SKM-1 treated with dmso at 0.1 percent for 144 hours (cell line): ENCODE results near the gene ARHGAP18.
"Not testable (repeated sequence)": the region's sequence is repeated elsewhere in the genome, so short reads cannot be mapped to it uniquely, and the experiment has no call there.

ENCODE experiments used
- DNase-seq: peaks from one replicate; lab custom pipeline; 2025; ENCODE audit not compliant: unreplicated experiment; lab: John Stamatoyannopoulos, UW

Gene ARHGAP18

GRCh38 chr6:129597023-129597713, 112.8 kb downstream of the ARHGAP18 start:
- no peak for DNase-seq

DNA sequence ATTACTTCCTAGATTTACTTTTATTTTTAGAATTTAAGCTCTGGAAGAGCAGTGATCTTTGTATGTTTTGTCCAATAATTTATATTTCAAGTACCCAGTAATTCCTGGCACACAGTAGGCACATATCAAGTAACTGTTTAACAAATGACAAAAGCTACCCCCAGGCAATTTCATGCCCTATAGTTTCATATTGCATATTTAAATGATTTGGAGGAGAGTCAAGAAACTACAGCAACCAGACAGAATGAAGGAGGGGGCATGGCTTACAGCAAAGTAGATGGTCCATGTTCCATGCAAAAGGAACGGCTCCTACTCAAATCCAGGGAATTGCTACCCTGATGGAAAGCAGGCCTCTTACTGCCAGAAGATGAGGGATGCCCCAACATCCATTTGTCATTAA, 113.5 kb downstream of the ARHGAP18 start:
- no peak for DNase-seq

DNA sequence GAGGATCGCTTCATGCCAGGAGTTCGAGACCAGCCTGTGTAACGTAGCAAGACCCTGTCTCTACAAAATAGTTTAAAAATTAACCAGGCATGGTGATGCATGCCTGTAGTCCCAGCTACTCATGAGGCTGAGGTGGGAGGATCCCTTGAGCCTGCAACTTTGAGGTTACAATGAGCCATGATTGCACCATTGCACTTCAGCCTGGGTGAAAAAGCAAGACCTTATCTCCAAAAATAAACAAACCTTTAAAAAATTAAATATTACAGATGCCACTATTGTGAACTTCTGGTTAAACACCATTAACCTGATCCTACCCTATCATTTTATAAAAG, 116.8 kb downstream of the ARHGAP18 start:
- no peak for DNase-seq

- no peak for DNase-seq
These were observed 117.3 kb downstream of the ARHGAP18 start for GRCh38 chr6:129592516-129593232.

DNA sequence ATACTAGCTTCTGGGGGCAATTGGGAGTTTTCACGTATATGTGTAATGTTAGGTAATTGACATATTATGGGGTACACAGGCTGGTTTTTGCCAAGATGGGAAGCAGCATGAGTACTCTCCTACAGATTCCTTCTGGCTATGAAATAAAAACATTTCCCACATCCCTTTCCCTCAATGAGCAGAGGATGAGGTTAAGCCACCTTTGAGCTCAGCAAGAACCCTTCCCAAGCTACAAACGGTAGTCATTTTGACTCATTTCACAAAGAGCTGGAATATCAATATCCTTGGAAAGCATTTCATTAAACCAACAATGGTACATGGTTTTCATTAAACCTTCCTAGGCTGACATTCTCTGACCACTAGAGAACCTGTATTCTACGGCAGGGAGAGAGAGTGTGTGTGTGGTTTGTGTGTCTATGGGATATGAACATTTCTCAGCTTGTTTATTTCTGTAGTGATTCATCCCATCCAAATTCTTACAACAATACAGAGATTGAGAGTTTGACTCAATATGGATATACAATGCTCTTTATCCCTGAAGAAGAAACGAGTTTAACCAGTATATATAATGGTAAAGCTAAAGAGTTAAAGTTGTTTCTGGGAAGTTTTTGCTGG, 119.5 kb downstream of the ARHGAP18 start:
- no peak for DNase-seq

GRCh38 chr6:129586815-129587214, 123.2 kb downstream of the ARHGAP18 start:
- DNase-seq: no peak

DNA sequence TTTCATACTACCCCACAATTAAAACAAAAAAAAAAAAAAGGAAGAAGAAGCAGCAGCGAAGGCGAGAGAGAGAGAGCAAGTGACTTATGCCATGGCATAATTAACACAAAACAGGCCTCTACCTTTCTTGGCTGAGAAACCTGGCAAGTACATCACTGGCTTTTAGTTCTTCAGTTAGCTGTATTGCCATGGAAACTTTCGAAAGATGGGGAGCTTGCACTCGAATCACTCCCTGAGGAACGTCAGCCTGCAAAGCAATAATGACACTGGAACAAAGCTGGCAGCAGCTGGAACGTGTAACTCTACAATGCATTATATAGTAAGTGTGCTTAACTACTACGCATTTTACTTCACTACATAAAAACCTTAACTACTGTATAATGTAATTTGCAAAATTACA, 126.1 kb downstream of the ARHGAP18 start:
- no peak for DNase-seq

- DNase-seq: no peak
These were observed 131.7 kb downstream of the ARHGAP18 start for GRCh38 chr6:129578315-129578714.

DNA sequence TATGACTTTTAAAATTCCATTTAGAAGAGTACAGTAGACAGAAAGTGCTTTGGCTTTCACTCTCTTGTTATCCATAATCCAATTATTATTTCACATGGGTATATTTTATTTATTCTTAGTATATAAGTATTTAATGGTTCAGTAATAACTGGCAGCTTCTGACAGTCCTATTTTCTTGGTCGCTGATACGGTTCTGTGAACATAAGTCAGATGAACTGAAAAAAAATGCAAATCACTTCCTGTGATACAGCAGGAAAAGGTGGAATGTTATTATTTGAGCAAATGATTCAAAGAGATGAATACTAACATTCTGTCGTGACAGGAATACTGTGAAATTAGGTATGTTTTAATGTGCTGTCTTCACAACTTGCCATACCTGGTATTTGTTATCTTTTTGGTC, 132.3 kb downstream of the ARHGAP18 start:
- no peak for DNase-seq

GRCh38 chr6:129576456-129576855, 133.5 kb downstream of the ARHGAP18 start:
- no peak for DNase-seq

DNA sequence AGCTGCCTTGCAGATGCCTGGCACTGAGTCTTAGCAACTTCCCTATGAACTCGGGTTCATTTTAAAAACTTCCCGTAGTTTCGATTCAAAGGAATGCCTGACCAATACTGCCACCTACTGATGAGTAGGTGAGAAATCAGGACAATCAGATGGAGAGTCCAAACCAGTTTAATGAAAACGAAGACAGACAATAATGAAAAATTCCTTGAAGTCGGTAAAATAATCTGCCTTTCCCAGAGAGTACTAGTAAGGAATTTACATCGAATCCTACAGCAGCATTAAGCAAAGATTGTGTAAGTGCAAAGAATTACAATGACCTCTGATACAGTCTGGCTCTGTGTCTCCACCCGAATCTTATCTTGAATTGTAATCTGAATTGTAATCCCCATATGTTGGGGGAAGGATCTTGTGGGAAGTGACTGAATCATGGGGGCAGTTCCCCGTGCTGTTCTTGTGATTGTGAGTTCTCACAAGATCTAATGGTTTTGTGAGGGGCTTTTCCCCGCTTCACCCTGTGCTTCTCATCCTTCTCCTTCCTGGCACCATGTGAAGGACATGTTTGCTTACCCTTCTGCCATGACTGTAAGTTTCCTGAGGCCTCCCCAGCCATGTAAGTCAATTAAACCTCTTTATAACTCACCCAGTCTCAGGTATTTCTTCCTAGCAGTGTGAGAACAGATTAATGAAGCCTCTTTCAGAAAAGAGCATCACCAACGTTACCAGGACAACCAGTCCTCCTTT, 134.4 kb downstream of the ARHGAP18 start:
- DNase-seq: peak; percentile 62

- not testable (repeated sequence) for DNase-seq
These were observed 135.4 kb downstream of the ARHGAP18 start for GRCh38 chr6:129574605-129575004.

- not testable (repeated sequence) for DNase-seq
These were observed 139.0 kb downstream of the ARHGAP18 start for GRCh38 chr6:129570929-129571328.

- DNase-seq: no peak
These were observed 142.0 kb downstream of the ARHGAP18 start for GRCh38 chr6:129568015-129568414.

DNA sequence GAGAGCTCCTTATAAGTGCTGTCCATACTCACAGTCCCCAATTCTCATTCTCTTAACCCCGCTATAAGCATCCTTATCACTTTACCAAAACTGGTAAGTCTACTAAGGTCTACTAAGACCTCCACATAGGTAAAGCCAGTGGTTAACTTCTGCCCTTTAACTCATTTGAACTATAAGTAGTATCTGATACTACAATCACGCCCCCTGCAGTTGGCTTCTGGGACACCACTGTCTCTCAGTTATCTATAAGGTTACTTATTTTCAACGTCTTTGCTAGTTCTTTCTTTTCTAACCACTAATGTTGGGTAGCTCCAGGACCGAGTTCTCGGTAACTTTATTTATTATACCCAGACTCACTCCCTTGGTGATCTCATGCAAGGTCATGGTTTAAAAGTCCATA, 142.6 kb downstream of the ARHGAP18 start:
- DNase-seq: peak; percentile 40

DNA sequence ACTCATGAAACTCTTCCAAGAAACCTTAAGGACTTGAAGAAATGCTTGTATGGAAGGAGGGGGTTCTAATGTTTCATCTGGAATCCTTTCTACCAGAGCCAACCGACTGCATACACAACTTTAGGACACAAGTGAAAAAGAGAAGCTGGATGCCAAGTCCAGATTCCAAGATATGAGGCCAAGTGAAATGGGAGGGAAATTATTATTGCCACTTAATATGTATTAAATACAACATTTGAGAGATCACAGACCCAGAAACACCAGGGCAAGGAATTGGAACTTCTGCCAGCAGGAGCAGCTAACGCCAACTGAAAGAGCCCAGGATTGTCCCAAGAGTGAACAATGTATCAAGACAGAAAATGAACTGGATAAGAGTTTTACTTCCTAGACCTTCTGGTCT, 144.2 kb downstream of the ARHGAP18 start:
- no peak for DNase-seq

- DNase-seq: no peak
These were observed 144.6 kb downstream of the ARHGAP18 start for GRCh38 chr6:129565366-129565765.

DNA sequence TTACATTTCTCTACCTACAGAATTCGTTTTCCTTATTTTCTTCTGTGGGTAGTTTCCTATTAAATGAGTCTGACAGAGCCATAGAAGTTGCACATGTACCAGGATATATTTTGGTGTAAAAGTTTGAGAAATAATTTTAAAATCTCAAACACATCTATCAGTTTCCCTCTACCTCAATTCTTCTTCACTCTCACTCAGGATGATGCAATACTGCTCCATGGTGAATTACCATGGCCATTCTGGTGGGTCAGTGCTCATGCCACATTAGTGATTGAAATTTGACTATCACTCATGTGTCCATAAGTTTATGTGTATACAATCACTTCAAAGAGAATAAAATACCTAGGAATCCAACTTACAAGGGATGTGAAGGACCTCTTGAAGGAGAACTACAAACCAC, 151.7 kb downstream of the ARHGAP18 start:
- no peak for DNase-seq

DNA sequence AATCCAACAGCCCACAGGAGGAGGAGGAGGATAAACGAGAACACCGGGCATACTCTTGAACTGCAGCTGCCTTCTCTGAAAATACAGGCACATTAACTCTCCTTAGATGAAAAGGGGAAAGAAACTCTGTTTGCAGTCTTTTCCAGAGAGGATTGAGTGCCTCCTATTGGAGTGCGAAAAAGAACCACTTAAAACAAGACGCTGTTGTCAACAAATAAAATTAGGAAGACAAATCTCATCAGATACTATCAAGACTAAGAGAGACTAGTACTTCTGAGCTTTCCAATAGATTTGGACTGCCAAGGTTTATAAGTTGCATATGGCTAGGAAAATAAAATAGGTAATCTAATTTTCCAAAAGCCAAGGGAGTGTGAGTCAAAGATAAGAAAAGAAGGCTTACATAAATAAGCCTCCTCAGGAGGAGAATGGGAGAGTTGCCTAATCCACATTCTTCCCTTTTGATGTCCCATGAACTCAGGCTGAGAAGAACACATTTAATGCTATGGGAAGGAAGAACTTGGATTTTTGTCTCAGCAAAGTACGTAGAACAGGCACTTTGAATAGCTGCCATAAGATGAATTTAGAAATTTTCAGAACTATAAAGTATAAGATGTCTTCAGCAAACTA, 154.7 kb downstream of the ARHGAP18 start:
- DNase-seq: no peak

GRCh38 chr6:129552413-129552812, 157.6 kb downstream of the ARHGAP18 start:
- no peak for DNase-seq

DNA sequence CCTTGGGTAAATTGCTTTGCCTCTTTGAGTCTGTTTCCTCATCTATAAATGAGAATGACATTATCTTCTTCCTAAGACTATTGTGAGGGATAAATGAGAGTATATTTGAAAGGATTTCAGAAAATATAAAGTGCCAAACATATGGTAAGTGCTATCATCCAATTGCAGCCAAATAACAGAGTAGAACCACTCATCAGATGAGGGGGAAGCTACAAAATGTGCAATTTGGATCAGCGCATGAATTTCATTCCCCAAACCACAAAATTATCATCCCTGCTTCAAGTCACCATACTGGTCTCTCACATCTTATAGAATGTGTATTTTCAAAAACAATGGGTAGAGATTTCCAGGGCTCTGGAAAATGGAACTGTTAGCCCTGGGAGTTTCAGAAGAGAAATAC, 158.5 kb downstream of the ARHGAP18 start:
- DNase-seq: no peak
